NCI-H2171 treated with DMSO at 0.1 percent for 48 hours (cell line): ENCODE results near the gene ANKFY1.
A peak's percentile ranks its signal among the peaks of the same experiment; 100 is the strongest.

Experiments used
- DNase-seq: peaks from one replicate; lab custom pipeline; 2025; lab: John Stamatoyannopoulos, UW

Gene ANKFY1

GRCh38 chr17:4263282-4264215 lies at the start of gene ANKFY1:
Gene ANKFY1, minus strand, starts transcription at chr17:4263979. Its CDS starts 38 bp downstream, at chr17:4263941.
- DNase-seq = peak; percentile 97

- DNase-seq = no peak
Observed at GRCh38 chr17:4310354-4311060, 46.7 kb upstream of the ANKFY1 start.

- DNase-seq = no peak
Observed at GRCh38 chr17:4309897-4310296, 46.1 kb upstream of the ANKFY1 start.

DNA sequence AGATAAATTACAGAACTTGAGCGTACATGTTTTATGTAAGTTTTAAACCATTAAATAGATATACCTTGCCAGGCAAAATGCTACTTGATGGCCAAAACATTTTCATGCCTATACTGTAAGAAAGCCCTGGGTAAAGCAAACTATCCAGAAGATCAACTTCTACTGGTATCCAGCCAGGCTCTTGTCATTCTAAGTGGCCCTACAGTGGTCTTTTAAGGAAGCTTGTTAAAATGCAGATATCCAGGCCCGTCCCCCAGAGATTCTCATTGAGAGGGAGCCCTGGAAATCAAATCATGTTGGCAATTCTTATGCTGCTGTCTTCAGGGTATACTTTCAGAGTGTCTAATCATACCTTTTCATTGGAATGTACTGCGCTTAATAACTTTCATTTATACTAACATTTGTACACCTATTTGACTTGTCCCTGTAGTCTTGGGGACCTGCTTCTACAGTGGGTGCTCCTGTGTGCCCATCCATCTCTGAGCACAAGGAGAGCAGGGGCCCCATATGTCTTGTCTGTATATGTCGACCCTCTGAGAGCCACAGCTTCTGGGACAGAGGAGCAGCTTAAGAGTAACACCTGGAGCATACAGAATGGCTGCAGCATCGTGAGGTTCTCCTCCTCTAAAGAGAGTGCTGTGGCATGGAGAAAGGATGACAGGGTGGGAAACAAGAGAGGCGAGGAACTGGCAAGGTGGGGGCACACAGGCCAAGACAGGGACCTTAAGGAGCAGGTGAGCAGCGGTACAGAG lies 43.6 kb upstream of the ANKFY1 start:
- DNase-seq = no peak

- no peak for DNase-seq
Observed at GRCh38 chr17:4305224-4305623, 41.4 kb upstream of the ANKFY1 start.

DNA sequence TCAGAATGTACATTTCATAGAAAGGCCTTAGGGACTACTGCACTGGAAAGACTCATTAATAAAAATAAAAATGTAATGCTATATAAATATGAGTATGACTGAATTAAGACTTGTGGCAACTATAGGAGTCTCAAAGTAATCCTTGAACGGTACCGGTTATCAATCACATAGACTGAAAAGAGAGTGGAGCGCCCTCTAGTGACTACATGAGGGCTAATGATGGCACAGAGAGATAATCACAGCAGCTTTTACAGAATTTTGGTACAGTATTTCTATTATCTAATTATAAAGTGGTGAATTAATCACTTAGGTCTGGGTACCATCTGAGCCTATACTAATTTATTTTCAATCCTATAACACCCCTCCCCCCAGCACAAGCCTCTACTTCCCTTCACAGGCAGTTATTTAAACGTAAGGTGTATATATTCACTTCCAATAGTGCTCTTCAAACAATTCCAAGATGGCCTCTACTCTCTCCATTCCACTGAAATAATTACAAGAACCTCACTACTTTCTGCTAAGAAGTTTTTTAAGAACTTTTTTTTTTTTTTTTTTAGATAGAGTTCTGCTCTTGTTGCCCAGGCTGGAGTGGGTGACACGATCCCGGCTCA lies 40.7 kb upstream of the ANKFY1 start:
- peak; percentile 56 for DNase-seq

- no peak for DNase-seq
Observed at GRCh38 chr17:4301066-4301465, 37.3 kb upstream of the ANKFY1 start.

- DNase-seq = no peak
Observed at GRCh38 chr17:4297351-4297750, 33.6 kb upstream of the ANKFY1 start.

- DNase-seq = no peak
Observed at GRCh38 chr17:4295686-4296085, 31.9 kb upstream of the ANKFY1 start.

DNA sequence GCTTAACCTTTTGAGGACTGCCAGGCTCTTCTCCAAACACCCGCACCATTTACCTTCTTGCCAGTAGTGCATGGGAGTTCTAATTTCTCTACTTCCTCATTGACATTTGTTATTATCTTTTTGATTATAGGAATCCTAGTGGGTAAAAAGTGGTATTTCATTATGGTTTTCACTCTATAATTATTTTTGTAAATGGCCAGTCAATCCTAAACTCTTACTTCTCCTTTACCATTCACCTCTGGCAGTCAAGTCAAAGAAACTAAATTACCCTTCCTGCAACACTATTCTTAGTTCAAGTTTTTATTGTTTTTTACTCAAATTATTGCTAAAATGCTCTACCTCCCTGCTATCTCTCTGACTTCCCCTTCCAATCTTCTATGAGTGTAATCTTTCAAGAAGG lies 29.8 kb upstream of the ANKFY1 start:
- DNase-seq = no peak

GRCh38 chr17:4287710-4288109 lies 23.9 kb upstream of the ANKFY1 start:
- no peak for DNase-seq

- DNase-seq = no peak
Observed at GRCh38 chr17:4276514-4276913, 12.7 kb upstream of the ANKFY1 start.

GRCh38 chr17:4272972-4273368 lies 9.2 kb upstream of the ANKFY1 start:
- DNase-seq = no peak

DNA sequence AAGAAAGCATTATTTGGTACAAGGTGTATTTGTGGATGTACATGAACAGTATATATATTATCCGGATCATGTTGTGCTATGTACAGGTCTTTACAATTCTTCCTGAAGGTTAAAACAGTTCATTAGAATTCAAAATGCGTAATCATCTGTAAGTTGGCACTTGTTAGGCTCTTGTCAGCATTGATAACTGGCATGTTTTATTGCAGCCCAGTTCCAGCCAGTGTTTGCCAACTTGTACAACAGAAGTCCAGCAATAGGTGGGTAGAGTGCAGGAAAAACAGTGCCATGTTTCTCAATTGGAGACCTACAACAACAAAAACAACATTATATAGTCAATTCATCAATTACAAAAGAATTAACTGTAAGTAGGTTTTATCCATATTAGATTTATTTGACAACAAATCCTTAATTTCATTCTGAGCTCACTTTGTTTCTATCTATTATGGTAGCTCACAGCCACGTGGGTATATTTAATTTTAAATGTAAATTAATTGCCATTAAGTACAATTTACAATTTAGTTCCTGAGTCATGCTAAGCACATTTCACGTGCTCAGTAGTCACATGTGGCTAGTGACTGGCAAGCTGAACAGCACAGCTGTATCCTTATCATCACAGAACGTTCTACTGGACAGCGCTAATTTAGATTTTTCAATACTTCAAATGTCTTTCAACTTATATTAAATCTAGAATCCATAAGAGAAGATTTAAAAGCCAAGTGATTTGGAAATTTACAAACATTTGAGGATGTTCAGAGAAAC lies 8.6 kb upstream of the ANKFY1 start:
- DNase-seq = no peak

DNA sequence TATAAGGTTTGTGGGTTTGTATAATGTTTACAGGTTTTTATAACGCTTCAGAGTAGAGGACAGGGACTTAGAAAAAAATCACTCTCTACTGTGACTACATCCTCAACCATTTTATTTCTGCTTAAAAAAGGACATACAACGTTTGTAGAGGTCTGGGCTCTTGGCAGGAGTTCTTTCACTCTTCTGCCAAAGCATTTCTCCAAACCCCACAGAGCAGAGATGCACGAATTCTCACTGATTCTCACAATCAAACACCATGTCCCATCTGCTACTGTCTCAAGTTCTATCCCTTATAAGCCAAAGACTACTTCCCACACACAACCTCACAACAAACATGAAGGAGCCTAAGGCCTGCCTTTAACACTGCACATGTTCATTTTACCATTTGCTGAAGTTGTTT lies 7.0 kb upstream of the ANKFY1 start:
- DNase-seq = no peak

- no peak for DNase-seq
Observed at GRCh38 chr17:4269915-4270314, 6.1 kb upstream of the ANKFY1 start.

DNA sequence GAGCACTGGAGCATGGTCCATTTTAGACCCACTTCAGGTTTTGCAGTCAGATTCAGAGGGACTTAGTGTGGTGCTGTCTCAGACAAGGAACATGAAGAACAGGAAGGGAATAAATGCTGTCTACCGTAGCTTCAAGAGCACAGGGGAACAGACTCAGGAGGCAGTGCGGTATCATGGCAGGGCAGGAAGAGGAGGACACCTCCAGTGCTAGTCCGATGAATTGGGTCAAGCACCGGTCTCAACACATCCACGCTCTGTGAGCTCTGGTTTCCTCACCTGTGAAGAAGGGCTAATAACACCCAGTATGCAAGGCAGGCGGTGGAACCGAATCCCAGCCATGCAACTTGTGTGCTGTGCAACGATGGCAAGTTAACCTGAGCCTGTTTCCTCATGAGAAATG lies 3.6 kb upstream of the ANKFY1 start:
- DNase-seq = no peak

GRCh38 chr17:4266550-4266949 lies 2.8 kb upstream of the ANKFY1 start:
- DNase-seq = no peak

GRCh38 chr17:4262703-4263102 lies 1.1 kb downstream of the ANKFY1 start:
- no peak for DNase-seq

- no peak for DNase-seq
Observed at GRCh38 chr17:4261452-4261851, 2.3 kb downstream of the ANKFY1 start.

- no peak for DNase-seq
Observed at GRCh38 chr17:4258867-4259266, 4.9 kb downstream of the ANKFY1 start.
